ENCODE data around the gene RALGPS1. TPM values are rescaled to one million over a fixed set of nuclear protein-coding genes. Genes with fewer than 3 reads are reported as not detected.

The RALGPS1 gene
- polyA plus RNA-seq, 1 of the 3 experiments (the other 2 are of a cell fraction) = 3.9 TPM

- H3K27ac ChIP-seq (ENCODE audit: low read depth in 2 of 2, low read length in 1 of 2) = no peak overlapping the region; a peak in 1 of 4 replicates
- DNase-seq = no peak
- POLR2A ChIA-PET = no interaction called here
- no peak overlapping the region for H3K9ac ChIP-seq
- no peaks in the 10 kb centered on the region for H3K79me2 ChIP-seq (ENCODE audit: insufficient read depth)
- no peaks in the 10 kb centered on the region for H3K36me3 ChIP-seq (replicated peaks in 1 of 2; ENCODE audit: control insufficient read depth in 1 of 2, insufficient read depth in 2 of 2, low read length in 1 of 2)
- no peak overlapping the region for H2AFZ ChIP-seq (ENCODE audit: low read depth)
- H3K4me1 ChIP-seq (ENCODE audit: control insufficient read depth in 1 of 2, insufficient read depth in 2 of 2, low read depth in 1 of 2, low read length in 1 of 2) = peaks cover 0 to 37% of the 10 kb centered on the region in 2 experiments; a peak in 2 of 4 replicates
- no peaks in the 10 kb centered on the region for H3K27me3 ChIP-seq (ENCODE audit: insufficient read depth)
- no peak overlapping the region for H3K4me3 ChIP-seq (ENCODE audit: low read depth in 2 of 2, low read length in 1 of 2)
- 93% methylated on average over 4 of the region's 5 CpGs for WGBS (ENCODE audit: low lambda C conversion rate)
- H3K9me2 ChIP-seq = no peaks in the 10 kb centered on the region
- no peaks in the 10 kb centered on the region for H3K9me3 ChIP-seq
- no peaks in the 10 kb centered on the region for H3F3A ChIP-seq (replicated peaks; ENCODE audit: insufficient read depth)
- no peaks in the 10 kb centered on the region for H4K20me1 ChIP-seq (ENCODE audit: insufficient read depth)
- no peak overlapping the region for H3K4me2 ChIP-seq
- TF ChIP-seq TAF1 (IDR thresholded peaks at IDR 0.05; ENCODE audit: borderline replicate concordance, low read depth, low read length) = no peak
- TF ChIP-seq TEAD4 (IDR thresholded peaks at IDR 0.05; ENCODE audit: borderline replicate concordance, insufficient read depth) = no peak
- no peak for TF ChIP-seq JUND (IDR thresholded peaks at IDR 0.05)
- TF ChIP-seq SIN3A (IDR thresholded peaks at IDR 0.05; ENCODE audit: borderline replicate concordance, low read depth, low read length) = no peak
- TF ChIP-seq RXRA (IDR thresholded peaks at IDR 0.05; ENCODE audit: borderline replicate concordance, low read depth) = no peak
- TF ChIP-seq SMC3 (IDR thresholded peaks at IDR 0.05; ENCODE audit: low read depth, low read length) = no peak
- no peak for TF ChIP-seq EZH2phosphoT487 (IDR thresholded peaks at IDR 0.05; ENCODE audit: borderline replicate concordance, low read depth)
- TF ChIP-seq FOXM1 (IDR thresholded peaks at IDR 0.05; ENCODE audit: low read depth) = no peak
- TF ChIP-seq FOXJ3 (CRISPR knock-in tag; IDR thresholded peaks at IDR 0.05) = no peak
- TF ChIP-seq ZBTB33 (IDR thresholded peaks at IDR 0.05; ENCODE audit: borderline replicate concordance, low read depth) = no peak
- TF ChIP-seq NRF1 (IDR thresholded peaks at IDR 0.05; ENCODE audit: low read depth, low read length) = no peak
- no peak for TF ChIP-seq GATA2 (CRISPR knock-in tag; IDR thresholded peaks at IDR 0.05)
- no peak for TF ChIP-seq CTCF (IDR thresholded peaks at IDR 0.05)
- TF ChIP-seq, protein P1, sequence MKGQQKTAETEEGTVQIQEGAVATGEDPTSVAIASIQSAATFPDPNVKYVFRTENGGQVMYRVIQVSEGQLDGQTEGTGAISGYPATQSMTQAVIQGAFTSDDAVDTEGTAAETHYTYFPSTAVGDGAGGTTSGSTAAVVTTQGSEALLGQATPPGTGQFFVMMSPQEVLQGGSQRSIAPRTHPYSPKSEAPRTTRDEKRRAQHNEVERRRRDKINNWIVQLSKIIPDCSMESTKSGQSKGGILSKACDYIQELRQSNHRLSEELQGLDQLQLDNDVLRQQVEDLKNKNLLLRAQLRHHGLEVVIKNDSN (IDR thresholded peaks at IDR 0.05; ENCODE audit: borderline replicate concordance, low read depth) = no peak
- no peak for TF ChIP-seq MEF2A (IDR thresholded peaks at IDR 0.05; ENCODE audit: borderline replicate concordance, low read depth)
- TF ChIP-seq EP300 (IDR thresholded peaks at IDR 0.05; ENCODE audit: borderline replicate concordance in 1 of 2, low read depth in 1 of 2, low read length in 1 of 2) = no peak
- no peak for TF ChIP-seq FOSL2 (IDR thresholded peaks at IDR 0.05; ENCODE audit: borderline replicate concordance, low read depth)
- CTCF ChIA-PET = interaction anchor here (1.8 to 11.2 kb wide), 3 partner anchors 240 to 263 kb away, joined by 8 to 202 read pairs (median 118); no protein-coding TSS in a partner anchor
These were observed 289.2 kb downstream of the RALGPS1 start for GRCh38 chr9:127203681-127204327.
